H1 (cell line): ENCODE results near the gene SLC25A24. TPM values are rescaled to one million over a fixed set of nuclear protein-coding genes. Genes with fewer than 3 reads are reported as not detected.
"Not testable (repeated sequence)": the region's sequence is repeated elsewhere in the genome, so short reads cannot be mapped to it uniquely, and the experiment has no call there.

Source experiments
- CTCF ChIA-PET: fragments of 300-600 bp; sonication (Branson Sonifier 250); formaldehyde crosslinking; loops from one replicate; lab custom pipeline; 2021; ENCODE audit not compliant: partially characterized antibody; lab: Charles Lee
- POLR2A ChIA-PET: fragments of 300-600 bp; sonication (Branson Sonifier 250); formaldehyde crosslinking; loops from one replicate; lab custom pipeline; 2021; ENCODE audit warnings: inconsistent platforms; ENCODE audit not compliant: partially characterized antibody; lab: Charles Lee
- DNase-seq, 2 experiments: peaks; one replicate each; pipeline versions ENCODE4 v3.0.0 to v3.0.0-alpha.2; 2010 to 2022; ENCODE audit warnings: low spot score in 2 of 2, low read depth in 1 of 2, mixed read lengths in 1 of 2
- FAIRE-seq: peaks from 2 replicates; lab custom pipeline; 2011; peaks lifted over from hg19 to GRCh38; lab: Jason Lieb, UNC
- H2AFZ ChIP-seq: 2 replicates; pipeline ENCODE4 v1.8.1; 2012; ENCODE audit warnings: low read length, inconsistent platforms
- H2AK5ac ChIP-seq: 2 replicates; pipeline ENCODE4 v1.6.1; 2013; ENCODE audit warnings: low read depth, low read length
- H2BK120ac ChIP-seq: replicated peaks from 2 replicates; pipeline ENCODE3; 2013; ENCODE audit warnings: low read depth, low read length, inconsistent platforms
- H2BK12ac ChIP-seq: 2 replicates; pipeline ENCODE4 v1.6.1; 2013; ENCODE audit warnings: low read depth, low read length
- H2BK15ac ChIP-seq: 2 replicates; pipeline ENCODE4 v1.6.1; 2013; ENCODE audit warnings: low read length
- H2BK20ac ChIP-seq: 2 replicates; pipeline ENCODE4 v1.6.1; 2013; ENCODE audit warnings: low read length
- H2BK5ac ChIP-seq: 2 replicates; pipeline ENCODE4 v1.6.1; 2013; ENCODE audit warnings: low read depth, low read length
- H3K14ac ChIP-seq: 2 replicates; pipeline ENCODE4 v1.6.1; 2013; ENCODE audit warnings: inconsistent platforms; ENCODE audit not compliant: insufficient read length
- H3K18ac ChIP-seq: 2 replicates; pipeline ENCODE4 v1.6.1; 2013; ENCODE audit warnings: low read length; ENCODE audit errors: extremely low read depth
- H3K23ac ChIP-seq: 2 replicates; pipeline ENCODE4 v1.6.1; 2013; ENCODE audit warnings: inconsistent platforms; ENCODE audit not compliant: insufficient read length
- H3K23me2 ChIP-seq: 2 replicates; pipeline ENCODE4 v1.6.1; 2013; ENCODE audit warnings: low read depth, low read length
- H3K27ac ChIP-seq: 2 replicates; pipeline ENCODE4 v1.6.1; 2011; ENCODE audit warnings: low read depth, low read length, inconsistent platforms
- H3K27me3 ChIP-seq, 4 experiments: replicated peaks in 1 of 4; 1 replicate in 1 of 4; 2 replicates in 3 of 4; pipeline versions ENCODE4 v1.6.1 to v1.8.1; 2011 to 2013; ENCODE audit warnings: low read length in 3 of 4, mild to moderate bottlenecking in 3 of 4, inconsistent platforms in 2 of 4, mixed read lengths in 2 of 4, moderate library complexity in 1 of 4; ENCODE audit not compliant: control insufficient read depth in 3 of 4, insufficient read depth in 3 of 4; ENCODE audit errors: extremely low read depth in 1 of 4
- H3K36me3 ChIP-seq, 4 experiments: 2 replicates each; pipeline versions ENCODE4 v1.6.1 to v1.8.1; 2011 to 2013; ENCODE audit warnings: mild to moderate bottlenecking in 4 of 4, low read length in 3 of 4, moderate library complexity in 2 of 4, control low read depth in 1 of 4, inconsistent platforms in 1 of 4; ENCODE audit not compliant: insufficient read depth in 4 of 4, control insufficient read depth in 2 of 4
- H3K4ac ChIP-seq: replicated peaks from 2 replicates; pipeline ENCODE3; 2013; ENCODE audit warnings: low read length, low read depth, mixed read lengths, inconsistent platforms; ENCODE audit not compliant: insufficient read length
- H3K4me1 ChIP-seq, 4 experiments: replicated peaks in 1 of 4; 1 replicate in 1 of 4; 2 replicates in 3 of 4; pipeline versions ENCODE4 v1.6.1 to v1.8.1; 2011 to 2013; ENCODE audit warnings: low read length in 3 of 4, inconsistent platforms in 2 of 4, mixed read lengths in 1 of 4; ENCODE audit not compliant: insufficient read depth in 4 of 4, control insufficient read depth in 3 of 4
- H3K4me2 ChIP-seq, 2 experiments: 2 replicates each; pipeline versions ENCODE4 v1.6.1 to v1.8.1; 2011 to 2013; ENCODE audit warnings: low read depth in 2 of 2, low read length in 2 of 2, control low read depth in 1 of 2, inconsistent platforms in 1 of 2, mild to moderate bottlenecking in 1 of 2; ENCODE audit not compliant: insufficient read depth in 1 of 2
- H3K4me3 ChIP-seq, 4 experiments: fragments of 200-600, 300-600 bp in 1 of 4; sonication (generic), shearing (Covaris generic), sonication (Bioruptor Twin) in 1 of 4; 2 replicates each; pipeline versions ENCODE4 v1.5.1 to v1.8.1; 2011 to 2016; ENCODE audit warnings: low read length in 4 of 4, low read depth in 3 of 4, control low read depth in 2 of 4, inconsistent platforms in 2 of 4, mild to moderate bottlenecking in 2 of 4, mixed read lengths in 1 of 4, moderate library complexity in 1 of 4; ENCODE audit not compliant: insufficient read depth in 2 of 4; ENCODE audit errors: extremely low read depth in 1 of 4
- H3K56ac ChIP-seq: replicated peaks from 2 replicates; pipeline ENCODE3; 2013; ENCODE audit warnings: low read depth, mild to moderate bottlenecking, mixed read lengths, low read length, inconsistent platforms; ENCODE audit not compliant: insufficient read length
- H3K79me1 ChIP-seq: 2 replicates; pipeline ENCODE4 v1.6.1; 2013; ENCODE audit warnings: low read depth, low read length, control low read depth
- H3K79me2 ChIP-seq, 2 experiments: 2 replicates each; pipeline versions ENCODE4 v1.6.1 to v1.8.1; 2012 to 2013; ENCODE audit warnings: low read length in 2 of 2, mild to moderate bottlenecking in 2 of 2, inconsistent platforms in 1 of 2; ENCODE audit not compliant: insufficient read depth in 2 of 2, control insufficient read depth in 1 of 2
- H3K9ac ChIP-seq, 4 experiments: replicated peaks in 1 of 4; 1 replicate in 1 of 4; 2 replicates in 3 of 4; pipeline versions ENCODE4 v1.6.1 to v1.8.1; 2011 to 2013; ENCODE audit warnings: low read depth in 3 of 4, low read length in 3 of 4, control low read depth in 2 of 4, mild to moderate bottlenecking in 2 of 4, moderate library complexity in 2 of 4, inconsistent platforms in 1 of 4; ENCODE audit errors: extremely low read depth in 1 of 4
- H3K9me3 ChIP-seq, 2 experiments: 2 replicates each; pipeline versions ENCODE4 v1.6.1 to v1.8.1; 2012 to 2013; ENCODE audit warnings: mild to moderate bottlenecking in 2 of 2, moderate library complexity in 2 of 2, control low read depth in 1 of 2, inconsistent platforms in 1 of 2, low read depth in 1 of 2, low read length in 1 of 2, mixed read lengths in 1 of 2; ENCODE audit not compliant: insufficient read depth in 2 of 2
- H4K20me1 ChIP-seq, 2 experiments: replicated peaks in 1 of 2; 2 replicates each; pipeline versions ENCODE3 to v1.8.1; 2011 to 2013; ENCODE audit warnings: inconsistent platforms in 2 of 2, low read length in 2 of 2, mild to moderate bottlenecking in 1 of 2; ENCODE audit not compliant: insufficient read depth in 2 of 2, control insufficient read depth in 1 of 2
- H4K5ac ChIP-seq: 2 replicates; pipeline ENCODE4 v1.6.1; 2013; ENCODE audit warnings: low read length, low read depth, mixed read lengths, inconsistent platforms; ENCODE audit not compliant: insufficient read length
- H4K8ac ChIP-seq: 2 replicates; pipeline ENCODE4 v1.8.0; 2013; ENCODE audit warnings: mild to moderate bottlenecking, moderate library complexity, low read length, inconsistent platforms; ENCODE audit not compliant: insufficient read depth; ENCODE audit errors: extremely low read depth
- H4K91ac ChIP-seq: replicated peaks from 2 replicates; pipeline ENCODE3; 2013; ENCODE audit warnings: low read length, mixed read lengths, inconsistent platforms; ENCODE audit not compliant: insufficient read length
- WGBS, 2 experiments: shearing (Covaris generic) in 1 of 2; methylation state at CpG; one replicate each; pipeline versions ENCODE4 v1.1.6 to v1.1.7; 2013 to 2015; ENCODE audit warnings: low lambda C conversion rate in 2 of 2, mixed read lengths in 2 of 2, inconsistent platforms in 1 of 2, low coverage in 1 of 2, missing lambda C conversion rate in 1 of 2; ENCODE audit not compliant: insufficient replicate concordance in 2 of 2, insufficient coverage in 1 of 2, insufficient read length in 1 of 2; ENCODE audit errors: extremely low coverage in 1 of 2, missing lambda C conversion rate in 1 of 2; 5-methylcytosine and 5-hydroxymethylcytosine counted together
- polyA plus RNA-seq, 7 experiments: library from polyadenylated mRNA; depleted of rRNA in 3 of 7; stranded (reverse) in 5 of 7; unstranded in 2 of 7; fragments of >200 nt in 5 of 7; fragments of 200-250 nt in 2 of 7; gene quantifications; 1 replicate in 5 of 7; 2 replicates in 1 of 7; 4 replicates in 1 of 7; pipeline versions ENCODE4 v1.2.1 to v1.2.3, GENCODE V29; 2011 to 2013; ENCODE audit warnings: missing spikeins in 2 of 7, mixed read lengths in 2 of 7
- total RNA-seq: library from RNA; stranded (reverse); fragmentation: NEBNext Ultra II Directional; extraction: Animal tissue kit (Norgen Biotek cat#: 25700); gene quantifications from 2 replicates; pipeline ENCODE4 v1.2.1, GENCODE V29; 2021

SLC25A24 gene
- total and polyA plus RNA-seq, 2 of the 8 experiments (the other 6 are each of a cell fraction or from before 2014, with no cell fraction given): 13.6 to 40.6 TPM

DNA sequence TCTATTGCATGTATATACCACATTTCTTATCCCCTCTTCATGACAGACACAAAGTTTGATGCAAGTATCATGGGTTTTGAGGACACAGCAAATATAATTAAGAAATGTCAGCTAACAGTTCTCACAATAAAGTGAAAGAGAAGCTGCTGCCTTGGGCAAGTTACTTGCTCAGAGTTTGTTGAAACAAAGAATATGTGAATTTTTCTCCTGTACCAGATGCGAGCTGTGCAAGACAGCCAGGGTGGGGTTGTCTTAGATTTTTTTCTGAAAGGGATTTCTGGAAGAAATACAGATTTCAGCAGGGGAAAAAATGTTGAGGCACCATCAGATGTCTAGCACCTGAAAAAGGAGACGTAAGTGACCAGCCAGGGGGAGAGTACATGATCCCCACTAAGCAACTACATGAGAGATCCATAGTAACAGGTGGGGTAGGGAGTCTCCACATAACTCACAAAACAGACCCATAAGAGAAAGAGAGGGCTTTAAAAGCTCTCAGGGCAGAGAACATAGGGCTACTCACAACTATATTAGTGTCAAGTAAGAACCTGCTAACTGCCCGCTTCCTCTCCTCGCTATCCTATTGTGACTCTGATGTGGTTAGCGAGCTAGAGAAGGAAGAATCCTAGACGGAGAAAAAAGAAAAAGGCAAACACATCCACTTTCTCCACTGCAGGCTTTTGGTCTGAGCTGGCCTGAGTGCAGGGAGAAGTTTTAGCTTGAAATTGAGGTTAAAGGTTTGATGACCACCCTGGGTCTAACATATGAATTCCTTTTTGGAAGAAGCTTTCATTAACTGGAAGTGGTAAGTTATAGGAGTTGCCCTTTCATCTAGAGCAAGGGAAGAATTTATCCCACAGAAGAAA, 16.1 kb upstream of the SLC25A24 start:
- H3K23me2 ChIP-seq, FAIRE-seq, H3K36me3 ChIP-seq, H3K27me3 ChIP-seq, H3K79me2 ChIP-seq, H2BK5ac ChIP-seq, H3K9ac ChIP-seq, POLR2A ChIA-PET, H3K4me2 ChIP-seq, H2BK120ac ChIP-seq, H3K79me1 ChIP-seq, H2AFZ ChIP-seq, H3K56ac ChIP-seq, H2AK5ac ChIP-seq, H4K8ac ChIP-seq, H4K5ac ChIP-seq, H2BK20ac ChIP-seq, H3K4me3 ChIP-seq, H2BK12ac ChIP-seq, H3K4ac ChIP-seq, H3K27ac ChIP-seq, H3K4me1 ChIP-seq, DNase-seq, H3K9me3 ChIP-seq, H4K91ac ChIP-seq, H3K23ac ChIP-seq, H4K20me1 ChIP-seq, H3K18ac ChIP-seq, H2BK15ac ChIP-seq, H3K14ac ChIP-seq: not testable (repeated sequence)
- WGBS, 2 experiments: 93% methylated on average over 6 of the region's 6 CpGs; no CpG with 5 or more reads in 1 of the 2 experiments
- CTCF ChIA-PET: interaction anchor here (1.0 to 1.6 kb wide), 3 partner anchors 12 to 346 kb away, joined by 3 read pairs; no protein-coding TSS in a partner anchor
